ENCODE measurements around the gene CALD1. TPM values are rescaled to one million over a fixed set of nuclear protein-coding genes. Genes with fewer than 3 reads are reported as not detected.
A peak's percentile ranks its signal among the peaks of the same experiment; 100 is the strongest.
"Not testable (repeated sequence)": the region's sequence is repeated elsewhere in the genome, so short reads cannot be mapped to it uniquely, and the experiment has no call there.

The CALD1 gene
- total RNA-seq, 1 donor from 2014 or later = 1,941 TPM

- Mint-ChIP-seq H3K9me3 (ENCODE audit: low read depth) (no peaks in the 10 kb centered on the region), H3K4me1 (ENCODE audit: low read depth) (peaks cover 48% of the 10 kb centered on the region), H3K27me3 (ENCODE audit: low read depth) (no peaks in the 10 kb centered on the region), H3K4me3 (ENCODE audit: unreplicated experiment) (no peak overlapping the region), H3K27ac (ENCODE audit: unreplicated experiment) (peak overlapping the region; percentile 79), H3K36me3 (ENCODE audit: low read depth) (peaks cover 77% of the 10 kb centered on the region)
- TF ChIP-seq CTCF (IDR thresholded peaks at IDR 0.05) = peak; percentile 53
- DNase-seq (ENCODE audit: low spot score) = no peak
Observed at GRCh38 chr7:134962270-134962780, 182.9 kb downstream of the CALD1 start.

- no peak for TF ChIP-seq CTCF (IDR thresholded peaks at IDR 0.05)
- Mint-ChIP-seq H3K27ac (ENCODE audit: unreplicated experiment) (peak overlapping the region; percentile 79), H3K9me3 (ENCODE audit: low read depth) (no peaks in the 10 kb centered on the region), H3K4me3 (ENCODE audit: unreplicated experiment) (no peak overlapping the region), H3K27me3 (ENCODE audit: low read depth) (no peaks in the 10 kb centered on the region), H3K36me3 (ENCODE audit: low read depth) (peaks cover 77% of the 10 kb centered on the region), H3K4me1 (ENCODE audit: low read depth) (peaks cover 47% of the 10 kb centered on the region)
- no peak for DNase-seq (ENCODE audit: low spot score)
Observed at GRCh38 chr7:134963036-134963435, 183.6 kb downstream of the CALD1 start.

GRCh38 chr7:134966691-134967090 is 187.3 kb downstream of the CALD1 start:
- H3K27me3 Mint-ChIP-seq (ENCODE audit: low read depth) = no peaks in the 10 kb centered on the region
- H3K36me3 Mint-ChIP-seq (ENCODE audit: low read depth) = peaks cover 74% of the 10 kb centered on the region
- no peak for DNase-seq (ENCODE audit: low spot score)
- H3K27ac Mint-ChIP-seq (ENCODE audit: unreplicated experiment) = peak overlapping the region; percentile 88
- peaks cover 40% of the 10 kb centered on the region for H3K4me1 Mint-ChIP-seq (ENCODE audit: low read depth)
- H3K9me3 Mint-ChIP-seq (ENCODE audit: low read depth) = no peaks in the 10 kb centered on the region
- no peak for TF ChIP-seq CTCF (IDR thresholded peaks at IDR 0.05)
- H3K4me3 Mint-ChIP-seq (ENCODE audit: unreplicated experiment) = no peak overlapping the region

GRCh38 chr7:134968110-134968509 is 188.7 kb downstream of the CALD1 start:
- Mint-ChIP-seq H3K27me3 (ENCODE audit: low read depth) (no peaks in the 10 kb centered on the region), H3K4me1 (ENCODE audit: low read depth) (peaks cover 29% of the 10 kb centered on the region), H3K9me3 (ENCODE audit: low read depth) (no peaks in the 10 kb centered on the region), H3K36me3 (ENCODE audit: low read depth) (peaks cover 71% of the 10 kb centered on the region), H3K4me3 (ENCODE audit: unreplicated experiment) (no peak overlapping the region), H3K27ac (ENCODE audit: unreplicated experiment) (peak overlapping the region; percentile 88)
- DNase-seq (ENCODE audit: low spot score) = no peak
- TF ChIP-seq CTCF (IDR thresholded peaks at IDR 0.05) = no peak

GRCh38 chr7:134981645-134982044 is 202.2 kb downstream of the CALD1 start:
- H3K4me1 Mint-ChIP-seq (ENCODE audit: low read depth); H3K4me3 Mint-ChIP-seq (ENCODE audit: unreplicated experiment); H3K27ac Mint-ChIP-seq (ENCODE audit: unreplicated experiment); DNase-seq (ENCODE audit: low spot score); H3K27me3 Mint-ChIP-seq (ENCODE audit: low read depth): not testable (repeated sequence)
- peaks cover 62% of the 10 kb centered on the region for H3K9me3 Mint-ChIP-seq (ENCODE audit: low read depth)
- H3K36me3 Mint-ChIP-seq (ENCODE audit: low read depth) = peaks cover 13% of the 10 kb centered on the region

GRCh38 chr7:134985894-134986362 is 206.5 kb downstream of the CALD1 start:
- no peaks in the 10 kb centered on the region for H3K27me3 Mint-ChIP-seq (ENCODE audit: low read depth)
- H3K4me3 Mint-ChIP-seq (ENCODE audit: unreplicated experiment) = peak overlapping the region; percentile 95
- peaks cover 27% of the 10 kb centered on the region for H3K9me3 Mint-ChIP-seq (ENCODE audit: low read depth)
- peaks cover 4% of the 10 kb centered on the region for H3K36me3 Mint-ChIP-seq (ENCODE audit: low read depth)
- no peak for DNase-seq (ENCODE audit: low spot score)
- peak overlapping the region; percentile 87 for H3K27ac Mint-ChIP-seq (ENCODE audit: unreplicated experiment)
- no peak for TF ChIP-seq CTCF (IDR thresholded peaks at IDR 0.05)
- H3K4me1 Mint-ChIP-seq (ENCODE audit: low read depth) = peaks cover 23% of the 10 kb centered on the region

Data from chondrocyte (in vitro differentiated cells).